ENCODE data around the gene EFL1. TPM values are rescaled to one million over a fixed set of nuclear protein-coding genes. Genes with fewer than 3 reads are reported as not detected.

Gene EFL1
- polyA plus RNA-seq, 1 donor from 2014 or later: 16.8 TPM

- Histone ChIP-seq H3K9me2 (ENCODE audit: insufficient read depth, low read length) (no peaks in the 10 kb centered on the region), H2AFZ (ENCODE audit: low read depth, low read length) (no peak overlapping the region), H3K4me3 (ENCODE audit: low read length) (no peak overlapping the region), H3K27me3 (ENCODE audit: insufficient read depth, low read depth, low read length) (no peaks in the 10 kb centered on the region), H4K20me1 (ENCODE audit: insufficient read depth) (no peaks in the 10 kb centered on the region), H3K9me3 (ENCODE audit: low read length) (no peaks in the 10 kb centered on the region), H3F3A (ENCODE audit: insufficient read depth, low read length, poor library complexity, severe bottlenecking) (no peaks in the 10 kb centered on the region), H3K79me2 (replicated peaks; ENCODE audit: insufficient read depth, low read length) (no peaks in the 10 kb centered on the region), H3K9ac (ENCODE audit: low read length) (no peak overlapping the region), H3K27ac (ENCODE audit: low read length) (no peak overlapping the region), H3K4me2 (ENCODE audit: low read length) (no peak overlapping the region), H3K36me3 (ENCODE audit: insufficient read depth, low read length) (no peaks in the 10 kb centered on the region)
- no peak for TF ChIP-seq EZH2 (IDR thresholded peaks at IDR 0.05; ENCODE audit: borderline replicate concordance, insufficient read depth, low read length, poor library complexity, severe bottlenecking)
These were observed 86.0 kb downstream of the EFL1 start for GRCh38 chr15:82176542-82176941.

GRCh38 chr15:82174471-82175235 lies 87.9 kb downstream of the EFL1 start:
- H2AFZ ChIP-seq (ENCODE audit: low read depth, low read length): no peak overlapping the region
- no peaks in the 10 kb centered on the region for H3K79me2 ChIP-seq (replicated peaks; ENCODE audit: insufficient read depth, low read length)
- H3K9me2 ChIP-seq (ENCODE audit: insufficient read depth, low read length): no peaks in the 10 kb centered on the region
- H4K20me1 ChIP-seq (ENCODE audit: insufficient read depth): no peaks in the 10 kb centered on the region
- H3K27ac ChIP-seq (ENCODE audit: low read length): no peak overlapping the region
- H3K36me3 ChIP-seq (ENCODE audit: insufficient read depth, low read length): no peaks in the 10 kb centered on the region
- TF ChIP-seq REST (IDR thresholded peaks at IDR 0.05; ENCODE audit: borderline replicate concordance): no peak
- no peak for TF ChIP-seq POLR2AphosphoS5 (IDR thresholded peaks at IDR 0.05)
- no peak for TF ChIP-seq CTCF (IDR thresholded peaks at IDR 0.05; ENCODE audit: poor library complexity, severe bottlenecking)
- TF ChIP-seq RAD21 (conservative IDR thresholded peaks at IDR 0.05): no peak
- no peak for TF ChIP-seq EZH2 (IDR thresholded peaks at IDR 0.05; ENCODE audit: borderline replicate concordance, insufficient read depth, low read length, poor library complexity, severe bottlenecking)
- no peak for TF ChIP-seq EP300 (conservative IDR thresholded peaks at IDR 0.05; ENCODE audit: poor library complexity, severe bottlenecking)
- no peak for TF ChIP-seq SMC3 (conservative IDR thresholded peaks at IDR 0.05; ENCODE audit: poor library complexity)
- no peak for TF ChIP-seq TAF1 (IDR thresholded peaks at IDR 0.05; ENCODE audit: low read depth)
- TF ChIP-seq MXI1 (conservative IDR thresholded peaks at IDR 0.05; ENCODE audit: poor library complexity, severe bottlenecking): no peak
- no peak overlapping the region for H3K9ac ChIP-seq (ENCODE audit: low read length)
- no peaks in the 10 kb centered on the region for H3F3A ChIP-seq (ENCODE audit: insufficient read depth, low read length, poor library complexity, severe bottlenecking)
- H3K9me3 ChIP-seq (ENCODE audit: low read length): no peaks in the 10 kb centered on the region
- H3K4me2 ChIP-seq (ENCODE audit: low read length): no peak overlapping the region
- no peaks in the 10 kb centered on the region for H3K27me3 ChIP-seq (ENCODE audit: insufficient read depth, low read depth, low read length)
- no peak overlapping the region for H3K4me3 ChIP-seq (ENCODE audit: low read length)
